Pons (tissue), 1 donor: ENCODE results near the gene OR52B6.
"Not testable (repeated sequence)": the region's sequence is repeated elsewhere in the genome, so short reads cannot be mapped to it uniquely, and the experiment has no call there.

Experiments
- DNase-seq: peaks from one replicate; pipeline ENCODE4 v3.0.0-alpha.2; 2016; ENCODE audit warnings: low spot score

Gene OR52B6, protein sequence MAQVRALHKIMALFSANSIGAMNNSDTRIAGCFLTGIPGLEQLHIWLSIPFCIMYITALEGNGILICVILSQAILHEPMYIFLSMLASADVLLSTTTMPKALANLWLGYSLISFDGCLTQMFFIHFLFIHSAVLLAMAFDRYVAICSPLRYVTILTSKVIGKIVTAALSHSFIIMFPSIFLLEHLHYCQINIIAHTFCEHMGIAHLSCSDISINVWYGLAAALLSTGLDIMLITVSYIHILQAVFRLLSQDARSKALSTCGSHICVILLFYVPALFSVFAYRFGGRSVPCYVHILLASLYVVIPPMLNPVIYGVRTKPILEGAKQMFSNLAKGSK

DNA sequence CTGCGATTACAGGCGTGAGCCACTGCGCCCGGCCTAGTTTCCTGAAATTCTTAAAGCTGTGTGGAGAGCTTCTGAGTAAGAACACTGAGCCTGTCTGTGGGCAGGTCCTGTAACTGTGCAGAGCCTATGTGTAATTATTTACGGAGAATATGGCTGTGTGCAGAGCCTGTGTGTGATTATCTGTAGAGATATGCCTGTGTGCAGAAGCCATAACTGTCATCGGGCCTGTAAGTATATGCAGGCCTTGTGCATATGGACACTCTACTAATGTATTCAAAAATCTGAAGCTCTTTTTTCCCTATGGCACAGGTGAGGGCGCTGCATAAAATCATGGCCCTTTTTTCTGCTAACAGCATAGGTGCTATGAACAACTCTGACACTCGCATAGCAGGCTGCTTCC, at the start of gene OR52B6:
TSS of gene OR52B6 (plus strand) at position 301 of the 400 bp plus-strand sequence. CDS start at position 301, 0 bp downstream.
- no peak for DNase-seq

DNA sequence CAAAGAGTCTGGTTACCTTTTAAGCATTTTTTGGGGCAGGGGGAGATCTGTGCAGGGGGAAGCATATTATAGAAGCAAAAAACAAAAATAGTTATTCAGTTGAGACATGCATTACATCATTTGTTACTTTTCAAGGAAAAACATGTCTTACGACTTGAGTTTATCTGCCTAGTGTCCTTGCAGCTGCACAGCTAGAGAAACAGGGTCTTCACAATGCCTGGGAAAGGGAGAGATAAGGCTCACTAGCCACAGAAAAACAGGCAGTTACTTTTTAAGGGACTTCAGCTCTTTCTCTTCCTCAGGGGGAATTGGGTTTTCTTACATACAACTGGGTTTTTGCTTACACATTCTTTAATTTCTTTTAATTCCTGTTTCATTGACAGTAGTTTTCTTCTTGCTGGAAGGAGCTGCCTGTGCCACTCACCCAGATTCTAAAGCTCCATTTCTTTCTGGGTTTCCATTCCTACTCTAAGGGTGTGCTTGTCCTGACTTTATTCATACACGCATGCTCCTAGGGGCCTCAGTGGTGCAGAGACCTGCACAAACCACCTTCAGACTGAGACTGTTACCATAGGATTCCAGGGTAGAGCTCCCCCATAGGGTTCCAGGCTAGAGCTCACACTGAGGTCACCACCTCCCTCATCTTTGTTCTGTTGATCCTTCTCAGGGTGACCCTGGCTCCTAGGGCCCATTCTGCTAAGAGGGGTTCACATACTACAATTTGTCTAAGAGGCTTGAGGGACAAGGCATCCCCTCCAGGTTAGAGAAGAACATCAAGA, 49.4 kb upstream of the OR52B6 start:
- no peak for DNase-seq

DNA sequence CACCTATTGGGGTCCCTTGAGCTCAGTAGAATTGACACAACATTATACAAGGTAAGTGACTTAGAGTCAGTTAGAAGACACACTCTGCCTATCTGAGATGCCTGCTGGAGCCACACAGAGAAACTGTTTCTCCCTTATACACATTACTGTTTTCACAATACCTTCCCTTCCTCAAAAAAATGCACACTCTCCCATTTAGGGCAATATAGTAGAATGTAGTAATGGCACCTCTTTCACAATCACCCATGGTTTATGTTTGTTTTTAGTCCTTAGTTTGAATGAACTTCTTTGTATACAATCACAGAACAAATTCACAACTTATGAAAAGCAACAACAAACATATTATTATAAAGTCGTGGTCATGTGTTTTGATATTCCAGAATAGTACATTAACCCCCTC, 46.6 kb upstream of the OR52B6 start:
- DNase-seq, result no peak

DNA sequence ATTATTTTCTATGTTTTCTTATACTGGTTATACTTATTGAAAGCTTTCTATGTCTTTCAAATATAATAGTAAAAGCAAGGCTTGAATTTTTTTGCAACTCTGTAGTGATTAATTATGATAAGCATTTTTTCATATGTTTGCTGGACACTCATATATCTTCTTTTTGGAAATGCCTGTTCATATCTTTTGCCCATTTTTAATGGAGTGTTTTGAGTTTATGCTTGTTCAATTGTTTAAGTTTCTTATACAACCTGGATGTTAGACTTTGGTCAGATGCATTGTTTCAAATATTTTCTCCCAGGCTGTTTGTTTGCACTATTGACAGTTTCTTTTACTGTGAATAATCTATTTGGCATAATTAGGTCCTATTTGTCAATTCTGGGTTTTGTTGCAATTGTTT, 44.2 kb upstream of the OR52B6 start:
- DNase-seq, result no peak

DNA sequence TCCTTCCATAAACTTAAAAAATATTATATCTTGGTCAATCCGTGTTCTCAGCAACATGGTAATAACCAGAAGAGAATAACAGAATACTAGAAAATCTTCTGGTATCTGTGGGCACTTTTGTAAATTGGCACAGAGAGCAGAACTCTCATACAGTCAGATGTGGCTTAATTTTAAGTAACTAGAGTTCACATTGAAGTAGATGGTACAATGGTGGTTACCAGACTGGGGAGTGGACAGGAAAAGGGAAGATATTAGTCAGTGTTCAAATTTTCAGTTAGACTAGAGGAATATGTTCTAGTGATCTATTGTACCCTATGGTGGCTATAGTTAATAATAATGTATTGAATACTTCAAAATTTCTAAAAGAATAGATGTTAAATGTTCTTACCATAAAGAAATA, 39.2 kb upstream of the OR52B6 start:
- DNase-seq, result no peak

DNA sequence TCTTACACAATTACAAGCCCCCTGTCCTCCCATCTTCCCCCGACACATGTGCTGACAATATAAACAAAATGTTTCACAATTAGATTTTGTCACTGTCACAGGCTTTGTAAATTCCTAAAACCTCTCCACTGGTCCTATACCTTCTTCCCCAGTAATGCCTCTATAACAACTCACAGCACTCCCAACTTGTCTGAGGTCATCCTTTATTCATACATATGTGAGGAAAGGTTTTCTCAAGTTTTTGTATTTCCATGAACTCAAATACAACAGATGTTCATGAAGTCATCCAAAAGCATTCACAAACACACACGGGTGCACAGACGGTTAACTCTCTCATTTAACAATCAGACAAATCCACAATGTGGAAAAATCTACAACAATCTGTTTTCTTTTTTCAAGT, 34.2 kb upstream of the OR52B6 start:
- no peak for DNase-seq

DNA sequence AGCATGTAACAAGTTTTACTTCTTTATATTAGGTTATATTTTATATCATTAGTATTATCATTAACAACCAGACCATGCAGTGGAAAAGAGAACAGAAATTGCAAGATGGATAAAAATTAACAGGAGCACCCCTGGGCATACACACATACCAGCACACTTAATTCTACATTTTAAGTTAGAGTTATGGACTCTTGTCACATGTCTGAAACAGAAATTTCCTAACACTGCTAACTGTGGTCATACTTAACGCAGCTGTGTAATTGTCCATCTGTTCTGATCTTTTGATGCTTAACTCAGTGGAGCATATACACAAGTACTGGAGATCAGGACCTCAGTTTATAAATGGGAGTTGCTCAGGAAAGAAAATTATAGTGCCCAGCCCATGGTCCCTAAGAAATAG, 32.7 kb upstream of the OR52B6 start:
- DNase-seq, result no peak

DNA sequence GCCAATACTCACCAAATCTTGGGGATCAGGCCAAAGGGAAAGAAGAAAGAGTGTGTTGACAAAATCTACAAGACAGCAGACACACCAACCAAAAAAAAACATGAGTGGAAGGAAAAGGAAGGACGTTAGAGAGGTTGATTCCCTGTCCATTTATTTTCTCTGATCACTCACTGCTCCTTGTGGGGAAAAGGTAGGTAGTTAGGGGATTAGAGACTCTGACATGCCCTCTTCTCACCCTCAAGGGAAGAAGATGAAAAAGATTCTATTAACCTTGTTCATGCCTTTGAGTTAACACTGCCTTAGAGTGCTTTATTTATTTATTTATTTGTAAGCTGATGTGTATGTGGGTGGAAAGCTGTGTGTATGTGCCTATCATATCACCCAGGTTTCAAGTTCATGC, 32.2 kb upstream of the OR52B6 start, which contains the start of gene OR52H1:
TSS of gene OR52H1 (minus strand) at position 101 of the 400 bp plus-strand sequence. CDS start 3,035 bp downstream, outside the sequence.
- DNase-seq, result no peak

DNA sequence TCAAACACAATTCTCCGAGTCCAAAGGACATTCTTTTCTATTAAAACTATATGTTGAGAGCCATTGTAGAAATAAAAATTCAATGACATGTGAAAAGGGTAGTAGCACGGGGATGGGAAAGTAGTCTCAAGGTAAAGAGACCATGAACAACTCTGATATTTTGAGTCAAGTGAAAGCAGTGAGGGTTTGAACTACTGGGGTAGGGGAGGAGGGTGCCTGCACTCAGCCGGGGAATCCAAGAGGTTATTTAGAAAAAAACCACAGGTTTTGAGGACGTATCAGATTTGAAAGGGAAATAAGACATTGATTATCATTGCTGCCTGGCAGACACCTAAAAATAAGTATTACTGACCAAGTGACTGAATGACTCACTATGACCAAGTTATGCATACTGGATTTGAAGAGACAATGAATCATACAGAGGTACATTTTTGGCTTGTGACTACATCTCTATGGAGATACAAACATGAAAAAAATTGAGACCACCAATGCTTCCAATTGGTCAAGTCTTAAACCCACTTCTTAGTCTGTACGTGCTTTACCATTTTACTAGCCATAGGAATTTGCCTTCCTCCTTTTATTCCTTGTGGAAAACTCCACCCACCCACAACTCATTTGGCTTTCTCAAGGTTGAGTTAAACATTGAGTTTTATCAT, 30.1 kb upstream of the OR52B6 start:
- DNase-seq, result no peak

DNA sequence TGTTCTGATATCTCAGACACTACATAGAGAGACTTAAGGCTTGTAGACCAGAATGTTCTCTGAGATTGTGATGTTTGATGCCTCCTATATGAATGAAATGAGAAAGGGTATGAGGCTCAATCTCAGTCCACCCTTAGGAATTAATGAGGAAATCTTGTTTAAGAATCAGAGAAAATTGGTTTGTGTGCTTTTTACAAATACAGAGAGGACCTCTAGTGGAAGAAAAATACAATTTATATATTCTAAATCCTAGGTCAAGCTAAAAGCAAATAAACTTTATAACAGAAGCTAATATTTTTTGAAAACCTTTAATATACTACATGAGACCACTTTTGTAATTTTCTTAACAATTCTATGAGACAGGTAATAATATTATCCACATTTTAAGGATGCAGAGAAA, 27.3 kb upstream of the OR52B6 start:
- DNase-seq, result no peak

DNA sequence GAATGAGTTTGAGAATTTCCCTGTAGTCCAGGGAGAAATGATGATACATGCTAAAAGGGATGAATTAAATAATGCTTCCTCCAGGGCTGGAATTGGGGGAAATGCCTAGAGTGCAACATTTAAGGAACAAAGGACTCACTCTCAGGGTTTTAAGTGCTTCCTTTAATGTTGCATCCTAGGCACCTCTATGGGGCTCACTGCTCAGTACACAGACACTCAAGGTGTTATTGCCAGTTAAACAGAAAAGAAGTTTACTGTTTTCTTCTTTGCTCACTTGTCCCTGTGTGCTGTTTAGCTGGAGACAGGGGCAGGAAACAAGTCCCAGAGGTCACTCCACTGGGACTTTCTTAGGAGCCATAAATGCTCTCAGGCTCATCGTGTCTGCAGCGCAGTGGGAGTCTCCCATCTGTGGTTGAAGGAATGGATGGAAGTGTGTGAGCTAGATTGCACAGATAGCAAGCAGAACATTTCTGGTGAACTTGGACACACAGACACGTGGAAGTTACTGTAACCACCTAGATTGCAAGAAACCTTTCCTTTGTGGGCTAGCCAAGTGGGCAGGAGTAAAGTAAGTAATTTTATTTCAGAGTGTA, 24.0 kb upstream of the OR52B6 start:
- DNase-seq, result no peak

DNA sequence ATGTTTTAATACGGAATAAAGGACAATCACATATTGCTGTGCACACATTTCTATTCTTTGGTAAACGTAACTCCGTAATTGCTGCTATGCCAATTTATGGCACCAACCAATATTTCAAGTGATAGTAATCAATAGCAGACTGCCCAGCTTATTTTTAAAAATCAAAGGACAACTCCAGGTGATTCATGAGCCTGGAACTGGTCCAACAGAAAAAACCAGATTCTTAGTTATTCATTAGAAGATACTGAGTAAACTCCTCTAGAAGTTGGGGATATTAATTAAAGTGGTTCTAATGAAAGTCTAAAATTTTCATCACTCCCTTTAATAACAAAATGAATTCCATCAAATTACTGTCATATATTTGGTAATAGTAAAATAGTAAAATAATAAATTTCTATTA, 22.9 kb upstream of the OR52B6 start:
- no peak for DNase-seq

DNA sequence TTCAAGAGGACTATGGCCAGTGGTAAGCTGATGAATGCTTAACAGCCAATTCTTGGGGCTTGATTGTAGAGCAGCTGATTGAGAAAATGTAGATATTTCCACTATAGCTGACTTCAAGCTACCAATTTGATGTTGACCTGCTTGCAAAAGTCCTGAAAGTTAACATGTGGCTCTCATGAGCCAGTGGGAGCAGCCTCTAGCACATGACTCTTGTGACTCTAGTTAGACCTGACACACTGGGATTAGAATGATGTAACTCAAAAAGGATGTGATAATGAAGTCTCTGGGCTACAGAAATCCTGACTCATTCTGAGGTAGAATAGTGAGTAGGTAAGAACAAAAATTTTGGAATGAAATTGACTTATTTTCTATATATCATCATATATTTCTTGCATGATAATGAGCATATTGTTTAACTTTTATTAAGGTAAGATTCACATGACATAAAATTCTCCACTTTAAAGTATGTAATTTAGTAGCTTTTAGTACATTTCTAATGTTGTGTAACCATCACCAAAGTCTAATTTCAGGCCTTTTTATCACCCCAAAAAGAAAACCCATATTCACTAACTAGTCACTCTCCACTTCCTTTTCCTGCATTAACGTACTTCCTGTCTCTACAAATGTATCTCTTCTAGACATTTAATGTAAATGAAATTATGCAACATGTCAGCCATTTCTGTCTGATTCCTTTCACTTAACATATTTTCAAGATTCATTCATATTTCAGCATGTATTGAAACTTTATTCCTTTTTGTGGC, 16.2 kb upstream of the OR52B6 start:
- DNase-seq, result no peak

DNA sequence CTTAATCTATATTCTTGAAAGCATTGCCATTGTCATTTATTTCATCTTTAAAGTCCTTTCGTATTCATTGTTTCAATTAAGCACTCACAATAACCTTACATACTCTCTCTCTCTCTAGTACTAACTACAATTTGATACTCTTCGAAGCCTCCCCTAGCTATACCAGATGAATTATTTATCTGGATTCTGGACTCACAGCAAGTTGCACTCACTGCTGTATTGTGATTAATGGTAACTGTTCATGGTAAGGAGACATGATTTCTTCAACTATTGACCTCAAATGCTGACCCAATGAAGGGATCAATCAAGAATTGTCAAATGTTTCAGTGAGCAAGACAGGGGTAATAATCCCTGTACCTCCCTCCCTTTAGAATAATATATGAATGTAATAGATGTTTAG, 6.0 kb upstream of the OR52B6 start:
- DNase-seq, result no peak

DNA sequence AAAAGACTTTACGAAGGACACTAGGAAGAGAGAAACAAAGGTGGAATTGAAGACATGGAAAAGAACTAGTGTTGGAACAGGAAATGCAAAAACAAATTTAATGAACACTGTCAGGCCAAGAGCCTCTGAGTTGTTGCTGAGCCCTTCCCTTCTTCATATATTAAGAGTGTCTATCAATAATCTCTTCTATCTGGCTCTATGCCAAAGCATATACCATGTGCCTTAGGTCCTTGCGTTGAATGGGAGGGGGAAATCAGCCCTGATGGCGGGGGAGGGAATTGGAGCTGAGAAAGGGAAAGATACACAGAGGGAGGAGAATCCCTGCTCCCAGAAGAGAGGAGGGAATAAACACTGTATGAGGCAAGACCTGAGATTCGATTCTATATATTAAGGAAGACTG, 5.5 kb upstream of the OR52B6 start:
- no peak for DNase-seq

DNA sequence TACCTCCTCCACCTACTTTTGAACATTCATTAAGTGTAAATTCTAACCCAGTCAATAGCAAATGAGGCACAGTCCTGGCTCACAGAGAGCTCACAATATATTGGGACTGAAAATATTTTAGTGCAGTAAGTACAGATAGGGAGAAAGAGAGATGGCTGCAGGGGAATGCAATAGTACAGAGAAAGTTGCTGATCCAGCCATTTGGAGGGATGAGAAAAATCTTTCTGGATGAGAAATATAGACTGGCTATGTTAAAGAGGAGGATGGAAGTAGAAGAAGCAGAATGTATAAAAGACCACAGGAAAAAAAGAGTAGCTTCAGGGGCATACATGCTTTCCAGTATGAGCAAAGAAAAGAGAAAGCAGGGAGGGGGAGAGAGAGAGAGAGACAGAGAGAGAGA, 3.6 kb upstream of the OR52B6 start:
- DNase-seq, result no peak

DNA sequence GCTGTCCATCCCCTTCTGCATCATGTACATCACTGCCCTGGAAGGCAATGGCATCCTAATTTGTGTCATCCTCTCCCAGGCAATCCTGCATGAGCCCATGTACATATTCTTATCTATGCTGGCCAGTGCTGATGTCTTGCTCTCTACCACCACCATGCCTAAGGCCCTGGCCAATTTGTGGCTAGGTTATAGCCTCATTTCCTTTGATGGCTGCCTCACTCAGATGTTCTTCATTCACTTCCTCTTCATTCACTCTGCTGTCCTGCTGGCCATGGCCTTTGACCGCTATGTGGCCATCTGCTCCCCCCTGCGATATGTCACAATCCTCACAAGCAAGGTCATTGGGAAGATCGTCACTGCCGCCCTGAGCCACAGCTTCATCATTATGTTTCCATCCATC, 337 bp downstream of the OR52B6 start:
- no peak for DNase-seq

DNA sequence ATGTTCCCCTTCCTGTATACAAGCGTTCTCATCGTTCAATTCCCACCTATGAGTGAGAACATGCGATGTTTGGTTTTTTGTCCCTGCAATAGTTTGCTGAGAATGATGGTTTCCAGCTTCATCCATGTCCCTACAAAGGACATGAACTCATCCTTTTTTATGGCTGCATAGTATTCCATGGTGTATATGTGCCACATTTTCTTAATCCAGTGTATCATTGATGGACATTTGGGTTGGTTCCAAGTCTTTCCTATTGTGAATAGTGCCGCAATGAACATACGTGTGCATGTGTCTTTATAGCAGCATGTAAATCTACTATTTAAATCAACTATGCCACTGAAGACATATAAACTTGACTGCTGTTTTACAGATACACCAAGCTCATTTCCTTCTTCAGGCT, 3.8 kb downstream of the OR52B6 start:
- DNase-seq, result not testable (repeated sequence)

DNA sequence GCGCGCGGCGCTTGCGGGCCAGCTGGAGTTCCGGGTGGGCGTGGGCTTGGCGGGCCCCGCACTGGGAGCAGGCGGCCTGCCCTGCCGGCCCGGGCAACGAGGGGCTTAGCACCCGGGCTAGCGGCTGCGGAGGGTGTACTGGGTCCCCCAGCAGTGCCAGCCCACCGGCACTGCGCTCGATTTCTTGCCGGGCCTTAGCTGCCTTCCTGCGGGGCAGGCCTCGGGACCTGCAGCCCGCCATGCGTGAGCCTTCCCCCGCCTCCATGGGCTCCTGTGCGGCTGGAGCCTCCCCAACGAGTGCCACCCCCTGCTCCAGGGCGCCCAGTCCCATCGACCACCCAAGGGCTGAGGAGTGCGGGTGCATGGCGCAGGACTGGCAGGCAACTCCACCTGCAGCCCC, 9.2 kb downstream of the OR52B6 start:
- not testable (repeated sequence) for DNase-seq

DNA sequence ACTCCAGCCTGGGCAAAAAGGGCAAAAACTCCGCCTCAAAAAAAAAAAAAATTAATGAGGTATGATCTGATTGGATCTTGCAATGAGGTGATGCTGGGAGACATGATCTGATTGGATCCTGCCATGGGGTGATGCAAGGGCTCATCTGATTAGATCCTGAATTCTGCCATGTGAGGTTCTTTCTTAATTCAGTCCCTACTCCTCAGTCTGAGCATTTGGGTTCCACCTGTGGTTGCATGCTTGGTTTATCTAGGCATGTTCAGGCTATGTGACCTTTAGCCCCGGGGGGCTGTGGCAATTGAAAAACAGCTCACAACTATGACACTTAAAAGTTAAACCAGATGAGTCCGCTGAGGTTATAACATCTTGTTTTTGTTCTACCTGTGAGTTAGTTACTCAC, 10.9 kb downstream of the OR52B6 start:
- DNase-seq, result no peak

DNA sequence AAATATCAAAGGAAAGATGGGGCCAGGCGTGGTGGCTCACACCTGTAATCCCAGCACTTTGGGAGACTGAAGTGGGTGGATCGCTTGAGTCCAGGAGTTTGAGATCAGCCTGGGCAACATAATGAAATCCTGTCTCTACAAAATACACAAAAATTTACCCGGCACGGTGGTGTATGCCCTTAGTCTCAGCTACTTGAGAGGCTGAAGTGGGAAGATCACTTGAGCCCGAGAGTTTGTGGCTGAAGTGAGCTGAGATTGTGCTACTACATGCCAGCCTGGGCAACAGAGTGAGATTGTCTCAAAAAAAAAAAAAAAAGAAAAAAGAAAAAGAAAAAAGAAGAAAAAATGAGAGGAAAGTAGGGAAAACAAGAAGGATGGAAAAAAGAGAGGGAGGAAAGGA, 11.9 kb downstream of the OR52B6 start:
- no peak for DNase-seq

DNA sequence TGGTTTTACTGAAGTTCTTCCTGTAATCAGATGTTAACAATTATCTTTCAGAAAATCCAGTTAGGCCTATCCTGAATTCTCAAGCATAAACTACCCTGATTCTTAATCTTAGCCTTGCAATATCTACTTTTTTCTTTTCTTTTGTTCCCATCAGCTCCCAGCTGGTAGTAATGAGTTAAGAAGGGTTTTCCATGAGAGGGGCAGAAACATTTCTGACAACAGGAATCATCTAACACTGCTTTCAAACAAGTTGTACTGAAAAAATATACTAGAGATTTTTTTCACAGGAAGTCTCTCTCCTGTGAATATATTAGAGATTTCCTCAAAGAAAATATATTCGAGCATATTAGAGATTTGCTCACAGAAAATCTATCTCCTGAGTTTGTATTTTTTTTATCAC, 12.5 kb downstream of the OR52B6 start:
- DNase-seq, result no peak
